Measurements from ENCODE around the gene KIAA1143.

DNA sequence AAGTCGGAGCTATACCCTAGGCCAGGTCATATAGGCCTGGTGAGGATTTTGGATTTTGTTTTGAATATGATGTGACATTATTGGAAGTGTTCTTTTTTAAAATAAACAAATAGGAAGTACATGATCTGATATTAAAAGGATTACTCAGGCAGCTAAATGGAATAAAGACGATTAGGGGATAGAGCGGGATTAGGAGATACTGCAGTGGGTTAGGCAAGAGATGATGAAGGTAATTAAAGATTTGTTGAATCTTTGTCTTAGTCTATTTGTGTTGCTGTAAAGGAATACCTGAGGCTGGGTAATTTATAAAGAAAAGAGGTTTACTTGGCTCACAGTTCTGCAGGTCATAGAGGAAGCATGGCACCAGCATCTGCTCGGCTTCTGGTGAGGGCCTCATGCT lies 21.5 kb upstream of the KIAA1143 start:
- TF ChIP-seq, protein P1, sequence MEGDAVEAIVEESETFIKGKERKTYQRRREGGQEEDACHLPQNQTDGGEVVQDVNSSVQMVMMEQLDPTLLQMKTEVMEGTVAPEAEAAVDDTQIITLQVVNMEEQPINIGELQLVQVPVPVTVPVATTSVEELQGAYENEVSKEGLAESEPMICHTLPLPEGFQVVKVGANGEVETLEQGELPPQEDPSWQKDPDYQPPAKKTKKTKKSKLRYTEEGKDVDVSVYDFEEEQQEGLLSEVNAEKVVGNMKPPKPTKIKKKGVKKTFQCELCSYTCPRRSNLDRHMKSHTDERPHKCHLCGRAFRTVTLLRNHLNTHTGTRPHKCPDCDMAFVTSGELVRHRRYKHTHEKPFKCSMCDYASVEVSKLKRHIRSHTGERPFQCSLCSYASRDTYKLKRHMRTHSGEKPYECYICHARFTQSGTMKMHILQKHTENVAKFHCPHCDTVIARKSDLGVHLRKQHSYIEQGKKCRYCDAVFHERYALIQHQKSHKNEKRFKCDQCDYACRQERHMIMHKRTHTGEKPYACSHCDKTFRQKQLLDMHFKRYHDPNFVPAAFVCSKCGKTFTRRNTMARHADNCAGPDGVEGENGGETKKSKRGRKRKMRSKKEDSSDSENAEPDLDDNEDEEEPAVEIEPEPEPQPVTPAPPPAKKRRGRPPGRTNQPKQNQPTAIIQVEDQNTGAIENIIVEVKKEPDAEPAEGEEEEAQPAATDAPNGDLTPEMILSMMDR (IDR thresholded peaks at IDR 0.05; ENCODE audit: insufficient read depth, low read depth, low read length): no peak
- TF ChIP-seq EZH2 (IDR thresholded peaks at IDR 0.05; ENCODE audit: insufficient read depth, low read length): no peak
